Smooth muscle cell (in vitro differentiated cells): ENCODE results near the gene GABRA6. TPM values are rescaled to one million over a fixed set of nuclear protein-coding genes. Genes with fewer than 3 reads are reported as not detected.

ENCODE experiments used
- DNase-seq: peaks from one replicate; lab custom pipeline; 2025; ENCODE audit not compliant: unreplicated experiment; lab: John Stamatoyannopoulos, UW
- H2AFZ ChIP-seq: fragments of 200-600 bp; sonication (generic); 2 replicates; pipeline ENCODE4 v1.6.0; 2016; ENCODE audit warnings: antibody characterized with exemption, low read depth, mild to moderate bottlenecking
- H3F3A ChIP-seq: fragments of 200-600 bp; sonication (generic); 2 replicates; pipeline ENCODE4 v1.6.0; 2017; ENCODE audit warnings: antibody characterized with exemption, low read depth
- H3K27ac ChIP-seq: fragments of 200-600 bp; sonication (generic); 2 replicates; pipeline ENCODE4 v1.5.1; 2016; ENCODE audit warnings: low read depth, mild to moderate bottlenecking
- H3K27me3 ChIP-seq: fragments of 200-600 bp; sonication (generic); 2 replicates; pipeline ENCODE4 v1.6.1; 2016; ENCODE audit warnings: low read depth, mild to moderate bottlenecking
- H3K36me3 ChIP-seq: fragments of 200-600 bp; sonication (generic); 2 replicates; pipeline ENCODE4 v1.5.1; 2016; ENCODE audit warnings: low read depth
- H3K4me1 ChIP-seq: fragments of 200-600 bp; sonication (generic); 2 replicates; pipeline ENCODE4 v1.5.1; 2016; ENCODE audit warnings: low read depth
- H3K4me2 ChIP-seq: fragments of 200-600 bp; sonication (generic); 2 replicates; pipeline ENCODE4 v1.6.0; 2016; ENCODE audit warnings: mild to moderate bottlenecking
- H3K4me3 ChIP-seq: fragments of 200-600 bp; sonication (generic); 2 replicates; pipeline ENCODE4 v1.5.1; 2016; ENCODE audit warnings: mild to moderate bottlenecking
- H3K79me2 ChIP-seq: fragments of 200-600 bp; sonication (generic); 2 replicates; pipeline ENCODE4 v1.6.0; 2016; ENCODE audit warnings: low read depth, mild to moderate bottlenecking
- H3K9ac ChIP-seq: fragments of 200-600 bp; sonication (generic); 2 replicates; pipeline ENCODE4 v1.6.0; 2016; ENCODE audit warnings: low read depth
- H3K9me3 ChIP-seq: fragments of 200-600 bp; sonication (generic); replicated peaks from 2 replicates; pipeline ENCODE4 v1.5.1; 2016; ENCODE audit warnings: low read depth
- H4K20me1 ChIP-seq: fragments of 200-600 bp; sonication (generic); 2 replicates; pipeline ENCODE4 v1.6.0; 2016; ENCODE audit warnings: low read depth
- WGBS: methylation state at CpG from one replicate; pipeline ENCODE4 v1.1.7; 2016; ENCODE audit warnings: low lambda C conversion rate; 5-methylcytosine and 5-hydroxymethylcytosine counted together
- polyA plus RNA-seq: library from polyadenylated mRNA; unstranded; fragments of >200 nt; fragmentation: Nextera tagmentation; extraction: Ambion mirVana; gene quantifications from 2 replicates; pipeline ENCODE4 v1.2.1, GENCODE V29; 2016
- total RNA-seq: library from RNA; depleted of rRNA; stranded (reverse); fragments of >200 nt; gene quantifications from 2 replicates; pipeline ENCODE4 v1.2.3, GENCODE V29; 2014
- TF ChIP-seq, protein P1 (sequence below): fragments of 200-600 bp; sonication (generic); IDR thresholded peaks from 2 replicates; pipeline ENCODE4 v1.5.1; 2017; ENCODE audit warnings: borderline replicate concordance, mild to moderate bottlenecking, antibody characterized with exemption; ENCODE audit not compliant: insufficient read depth, poor library complexity, severe bottlenecking

The GABRA6 gene
- total and polyA plus RNA-seq, 2 experiments from 2014 or later: not detected

DNA sequence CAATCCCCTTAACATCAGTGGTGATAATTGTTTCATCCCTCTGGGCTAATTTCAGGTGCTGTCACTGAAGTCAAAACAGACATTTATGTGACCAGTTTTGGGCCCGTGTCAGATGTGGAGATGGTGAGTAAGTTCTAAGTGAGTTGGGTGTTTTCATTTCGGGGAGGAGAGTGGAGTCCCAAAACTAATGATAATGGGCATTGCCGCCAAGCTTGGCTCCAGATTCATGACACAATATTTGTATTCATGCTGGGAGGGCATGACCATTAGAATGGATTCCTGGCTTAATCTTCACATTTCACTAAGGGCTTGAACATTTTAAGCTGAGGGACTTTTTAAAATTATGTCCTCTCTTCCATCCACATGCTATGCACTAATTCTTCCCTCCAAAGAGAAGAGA is 1.4 kb downstream of the GABRA6 start:
- Histone ChIP-seq H2AFZ (no peak overlapping the region), H3K9me3 (no peaks in the 10 kb centered on the region)
- 89% methylated on average over 3 of the region's 3 CpGs for WGBS

DNA sequence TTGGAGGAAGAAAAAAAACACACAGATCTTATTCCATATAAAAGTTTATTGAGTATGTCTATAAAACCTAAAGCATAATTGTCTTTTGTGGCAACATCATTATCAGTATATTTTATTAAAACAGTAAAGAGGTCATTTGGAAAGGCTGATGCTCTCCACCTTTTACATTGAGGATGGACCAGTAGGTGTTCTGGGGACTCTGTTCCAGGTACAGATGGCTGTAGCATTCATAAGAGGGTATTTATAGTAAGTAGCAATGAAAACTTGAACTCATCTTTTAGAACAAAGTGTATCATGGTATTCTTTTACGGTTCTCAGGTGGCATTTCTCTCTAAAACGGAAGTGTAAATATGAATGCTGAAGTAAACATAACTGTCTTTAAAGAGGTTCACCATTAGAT is 1.8 kb downstream of the GABRA6 start:
- WGBS: 93% methylated on average over 2 of the region's 2 CpGs
- TF ChIP-seq, protein P1, sequence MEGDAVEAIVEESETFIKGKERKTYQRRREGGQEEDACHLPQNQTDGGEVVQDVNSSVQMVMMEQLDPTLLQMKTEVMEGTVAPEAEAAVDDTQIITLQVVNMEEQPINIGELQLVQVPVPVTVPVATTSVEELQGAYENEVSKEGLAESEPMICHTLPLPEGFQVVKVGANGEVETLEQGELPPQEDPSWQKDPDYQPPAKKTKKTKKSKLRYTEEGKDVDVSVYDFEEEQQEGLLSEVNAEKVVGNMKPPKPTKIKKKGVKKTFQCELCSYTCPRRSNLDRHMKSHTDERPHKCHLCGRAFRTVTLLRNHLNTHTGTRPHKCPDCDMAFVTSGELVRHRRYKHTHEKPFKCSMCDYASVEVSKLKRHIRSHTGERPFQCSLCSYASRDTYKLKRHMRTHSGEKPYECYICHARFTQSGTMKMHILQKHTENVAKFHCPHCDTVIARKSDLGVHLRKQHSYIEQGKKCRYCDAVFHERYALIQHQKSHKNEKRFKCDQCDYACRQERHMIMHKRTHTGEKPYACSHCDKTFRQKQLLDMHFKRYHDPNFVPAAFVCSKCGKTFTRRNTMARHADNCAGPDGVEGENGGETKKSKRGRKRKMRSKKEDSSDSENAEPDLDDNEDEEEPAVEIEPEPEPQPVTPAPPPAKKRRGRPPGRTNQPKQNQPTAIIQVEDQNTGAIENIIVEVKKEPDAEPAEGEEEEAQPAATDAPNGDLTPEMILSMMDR: no peak
- DNase-seq: no peak

More for the DNA sequence above, 1.4 kb downstream of the GABRA6 start:
- H3K27ac ChIP-seq: no peak overlapping the region
- H3K4me3 ChIP-seq: no peak overlapping the region
- H3K9ac ChIP-seq: no peak overlapping the region
- H3K4me1 ChIP-seq: no peaks in the 10 kb centered on the region
- H4K20me1 ChIP-seq: no peaks in the 10 kb centered on the region
- H3K79me2 ChIP-seq: no peaks in the 10 kb centered on the region
- no peak overlapping the region for H3K4me2 ChIP-seq
- TF ChIP-seq, protein P1: no peak
- no peak for DNase-seq
- no peaks in the 10 kb centered on the region for H3K36me3 ChIP-seq
- H3K27me3 ChIP-seq: peaks cover 7% of the 10 kb centered on the region
- H3F3A ChIP-seq: no peaks in the 10 kb centered on the region

DNA sequence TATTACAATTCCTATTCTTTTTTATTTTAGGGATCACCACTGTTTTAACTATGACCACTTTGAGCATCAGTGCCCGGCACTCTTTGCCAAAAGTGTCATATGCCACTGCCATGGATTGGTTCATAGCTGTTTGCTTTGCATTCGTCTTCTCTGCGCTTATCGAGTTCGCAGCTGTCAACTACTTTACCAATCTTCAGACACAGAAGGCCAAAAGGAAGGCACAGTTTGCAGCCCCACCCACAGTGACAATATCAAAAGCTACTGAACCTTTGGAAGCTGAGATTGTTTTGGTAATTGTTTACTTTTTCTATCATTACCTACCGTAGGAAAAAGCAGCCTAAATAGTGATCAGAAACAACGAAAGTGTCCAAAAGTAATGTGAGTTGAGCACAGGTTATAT is 6.4 kb downstream of the GABRA6 start:
- H3K4me1 ChIP-seq: no peaks in the 10 kb centered on the region
- H3K4me2 ChIP-seq: no peak overlapping the region
- H3K79me2 ChIP-seq: no peaks in the 10 kb centered on the region
- no peak for DNase-seq
- H3K4me3 ChIP-seq: no peak overlapping the region
- H3F3A ChIP-seq: no peaks in the 10 kb centered on the region
- H3K27me3 ChIP-seq: peaks cover 7% of the 10 kb centered on the region
- TF ChIP-seq, protein P1: no peak
- WGBS: 91% methylated on average over 6 of the region's 7 CpGs
- H3K9ac ChIP-seq: no peak overlapping the region
- H2AFZ ChIP-seq: no peak overlapping the region
- H4K20me1 ChIP-seq: no peaks in the 10 kb centered on the region
- no peak overlapping the region for H3K27ac ChIP-seq
- no peaks in the 10 kb centered on the region for H3K9me3 ChIP-seq
- H3K36me3 ChIP-seq: no peaks in the 10 kb centered on the region

More for the DNA sequence above, 1.8 kb downstream of the GABRA6 start:
- no peak overlapping the region for H3K4me3 ChIP-seq
- peaks cover 7% of the 10 kb centered on the region for H3K27me3 ChIP-seq
- H3K27ac ChIP-seq: no peak overlapping the region
- H3K9ac ChIP-seq: no peak overlapping the region
- H3K36me3 ChIP-seq: no peaks in the 10 kb centered on the region
- H3K4me2 ChIP-seq: no peak overlapping the region
- no peak overlapping the region for H2AFZ ChIP-seq
- H3K79me2 ChIP-seq: no peaks in the 10 kb centered on the region
- no peaks in the 10 kb centered on the region for H3K4me1 ChIP-seq
- no peaks in the 10 kb centered on the region for H4K20me1 ChIP-seq
- no peaks in the 10 kb centered on the region for H3F3A ChIP-seq
- no peaks in the 10 kb centered on the region for H3K9me3 ChIP-seq

DNA sequence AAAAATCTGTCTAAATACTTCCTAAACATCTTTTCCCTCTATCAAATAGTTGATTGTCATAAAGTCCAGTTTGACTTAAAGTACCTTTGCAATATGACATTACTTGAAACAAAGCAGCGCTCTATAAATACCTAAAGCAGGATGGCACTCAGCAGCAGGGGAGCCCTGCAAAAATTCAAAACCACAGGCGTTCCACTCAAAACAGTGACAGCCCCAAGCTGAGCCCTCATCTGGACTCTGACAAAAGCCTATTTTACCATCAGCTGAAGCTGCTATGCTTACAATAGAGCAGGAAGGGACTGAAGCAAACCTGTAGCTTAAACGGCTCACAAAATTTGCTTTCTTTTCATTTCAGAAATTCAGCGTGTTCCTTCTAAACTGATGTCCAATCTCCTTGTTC is 11.5 kb downstream of the GABRA6 start:
- TF ChIP-seq, protein P1: no peak
- Histone ChIP-seq H3K9me3 (no peaks in the 10 kb centered on the region), H3K79me2 (no peaks in the 10 kb centered on the region), H3K27me3 (no peaks in the 10 kb centered on the region), H2AFZ (no peak overlapping the region), H3K9ac (no peak overlapping the region), H3F3A (no peaks in the 10 kb centered on the region), H3K4me3 (no peak overlapping the region), H4K20me1 (no peaks in the 10 kb centered on the region), H3K4me2 (no peak overlapping the region), H3K36me3 (no peaks in the 10 kb centered on the region), H3K4me1 (no peaks in the 10 kb centered on the region), H3K27ac (no peak overlapping the region)
- 85% methylated on average over 4 of the region's 4 CpGs for whole genome bisulfite sequencing
- DNase-seq: no peak
